GM18519 (cell line): ENCODE measurements around the gene ZFP69.
"Not testable (repeated sequence)": the region's sequence is repeated elsewhere in the genome, so short reads cannot be mapped to it uniquely, and the experiment has no call there.

Source experiments
- ATAC-seq: cut with Tn5 transposase; IDR thresholded peaks from one replicate; pipeline ENCODE4 v1.9.1; 2021; ENCODE audit warnings: mild to moderate bottlenecking, moderate library complexity; ENCODE audit not compliant: unreplicated experiment, low FRiP score

ZFP69 gene

DNA sequence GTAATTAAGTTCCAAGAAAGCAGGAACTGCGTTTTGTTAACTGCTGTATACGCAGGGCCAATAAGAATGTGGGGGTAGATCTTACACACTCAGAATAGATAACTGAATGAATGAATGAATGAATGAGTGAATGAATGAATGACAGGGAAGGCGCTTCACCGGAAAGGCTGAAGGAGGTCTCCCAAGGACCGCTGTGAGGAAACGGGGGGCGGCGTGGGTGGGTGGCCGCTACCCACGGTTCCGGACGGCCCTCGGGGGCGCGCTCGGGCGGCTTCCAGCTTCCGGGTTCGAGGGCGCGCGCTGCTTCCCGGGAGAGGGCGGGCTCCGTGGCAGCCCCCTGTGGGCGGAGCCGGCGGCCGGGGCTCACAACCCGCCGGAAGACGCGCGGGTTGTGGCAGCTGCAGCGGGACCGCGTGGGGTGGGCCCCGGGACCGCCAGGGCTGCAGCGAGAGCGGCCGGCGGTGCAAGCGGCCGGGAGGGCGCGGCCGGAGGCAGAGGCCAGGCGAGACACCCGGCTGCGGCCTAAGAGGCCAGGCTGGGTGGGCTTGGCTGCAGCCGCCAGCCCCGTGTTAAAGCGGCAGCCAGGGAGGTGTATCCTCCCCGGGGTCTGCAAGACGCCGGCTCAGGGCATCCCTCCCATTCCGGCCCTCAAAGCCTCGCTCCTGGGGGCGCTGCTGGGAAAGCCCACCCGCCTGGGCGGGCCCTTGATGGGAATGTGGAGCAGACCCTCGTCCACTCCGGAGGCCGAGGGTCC is at the start of gene ZFP69:
TSS of gene ZFP69 (plus strand) at position 367 of the 754 bp plus-strand sequence. CDS start 2,072 bp downstream, outside the sequence.
- ATAC-seq: peak; percentile 53

DNA sequence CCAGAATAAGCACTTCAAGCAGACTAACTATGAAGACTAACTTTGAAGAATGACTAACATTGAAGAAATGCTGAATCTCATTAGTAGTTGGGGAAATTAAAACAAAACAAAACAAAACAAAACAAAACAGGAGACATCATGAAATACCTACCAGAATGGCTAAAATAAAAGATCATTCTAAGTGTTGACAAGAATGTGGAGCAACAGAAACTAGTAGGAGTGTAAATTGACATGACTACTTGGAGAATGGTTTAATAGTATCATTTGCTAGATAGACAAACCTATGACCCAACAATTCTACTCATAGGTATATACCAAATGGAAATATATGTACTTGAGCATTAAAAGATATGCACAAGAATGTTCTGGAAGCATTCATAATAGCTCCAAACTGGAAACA is 45.7 kb upstream of the ZFP69 start:
- ATAC-seq: no peak

DNA sequence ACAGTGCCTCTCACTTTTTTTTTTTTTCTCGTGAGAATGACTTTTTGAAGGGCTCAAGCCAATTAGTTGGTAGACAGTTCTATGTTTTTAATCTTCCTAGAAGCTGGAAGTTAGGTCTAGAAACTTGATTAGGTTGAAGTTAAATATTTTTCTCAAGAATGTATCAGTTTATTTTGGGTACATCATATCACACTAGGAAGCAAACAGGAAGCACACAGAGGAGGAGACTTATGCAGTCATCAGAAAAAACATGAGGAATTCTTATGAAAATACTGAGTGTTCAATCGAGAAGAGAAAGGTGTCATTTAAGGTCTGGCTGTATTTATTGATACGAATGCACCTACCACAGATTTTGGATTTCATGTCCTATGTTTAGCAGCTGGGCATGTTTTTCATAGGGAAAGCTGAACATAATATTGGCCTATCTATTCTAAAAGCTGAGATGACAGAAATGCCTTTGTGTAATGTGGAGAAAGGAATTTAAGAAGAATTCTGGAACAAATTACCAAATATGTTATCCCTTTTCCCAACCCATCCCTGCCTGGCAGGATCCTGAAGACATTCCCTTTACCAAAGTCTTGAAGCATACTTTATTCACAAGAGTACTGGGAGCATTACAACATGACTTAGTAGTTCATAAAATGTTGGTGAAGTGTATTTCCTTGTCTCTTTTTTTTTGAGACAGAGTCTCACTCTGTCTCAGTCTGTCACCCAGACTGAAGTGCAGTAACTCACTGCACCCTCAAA is 44.3 kb upstream of the ZFP69 start:
- ATAC-seq: no peak

DNA sequence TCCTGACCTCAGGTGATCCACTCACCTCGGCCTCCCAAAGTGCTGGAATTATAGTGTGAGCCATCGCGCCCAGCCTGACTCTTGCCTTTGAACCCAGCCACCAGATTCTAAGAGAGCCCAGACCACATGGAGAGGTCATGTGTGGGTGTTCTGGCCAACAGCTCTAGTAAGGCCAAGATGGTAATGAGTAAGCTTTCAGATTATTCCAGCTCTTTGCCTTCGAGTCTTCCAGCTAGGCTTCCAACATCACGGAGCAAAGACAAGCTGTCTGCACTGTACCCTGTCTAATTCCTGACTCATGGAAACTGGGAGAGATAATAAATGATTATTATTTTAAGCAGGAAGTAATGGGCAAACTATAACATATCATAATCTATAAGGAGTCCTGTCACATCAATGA is 41.6 kb upstream of the ZFP69 start:
- no peak for ATAC-seq

DNA sequence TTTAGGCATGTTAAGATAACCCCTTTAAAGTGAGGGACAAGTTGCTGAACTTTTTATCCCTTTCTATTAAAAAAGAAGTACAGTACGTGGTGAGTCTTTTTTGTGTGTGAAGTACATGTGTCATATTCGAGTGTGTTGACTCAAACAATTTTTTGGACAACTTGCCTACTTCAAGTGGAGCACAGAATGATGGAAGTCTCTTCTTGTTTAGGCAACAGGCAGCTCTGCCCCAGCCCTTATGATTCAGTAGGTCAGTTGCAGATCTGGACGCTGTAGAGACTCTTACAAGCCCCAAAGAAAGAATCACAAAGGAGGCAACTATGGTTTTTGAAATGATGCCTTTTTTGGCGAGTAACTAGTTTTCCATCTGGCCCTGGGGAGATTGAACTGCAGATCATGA is 41.2 kb upstream of the ZFP69 start:
- ATAC-seq: no peak

DNA sequence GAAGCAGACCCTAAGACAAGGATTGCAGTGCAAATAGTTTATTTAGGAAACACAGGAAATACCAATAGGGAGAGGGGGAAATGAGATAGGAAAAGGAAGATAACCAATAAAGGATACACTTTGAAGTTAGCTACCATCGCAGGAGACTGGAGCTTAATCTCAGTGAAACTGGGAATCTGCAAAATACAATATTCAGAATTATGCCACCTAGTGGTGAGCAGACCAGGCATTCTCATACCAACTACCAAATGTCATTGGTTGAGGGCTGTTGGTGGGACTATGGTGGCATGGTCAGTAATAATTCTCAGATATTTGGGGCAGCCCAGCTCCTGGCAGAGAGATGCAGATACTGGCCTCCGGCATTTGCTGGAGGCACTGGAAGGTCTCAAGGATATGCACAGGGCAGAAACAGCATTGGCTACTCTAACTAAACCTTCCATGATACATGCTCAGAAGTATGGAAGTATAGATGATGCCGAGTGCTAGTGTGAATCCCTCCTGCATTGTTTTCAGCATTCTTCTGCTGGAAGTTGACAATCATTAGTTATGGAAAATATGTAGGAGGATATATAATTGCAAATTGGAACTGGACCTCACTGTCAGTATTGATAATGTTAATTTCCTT is 38.6 kb upstream of the ZFP69 start:
- ATAC-seq: no peak

DNA sequence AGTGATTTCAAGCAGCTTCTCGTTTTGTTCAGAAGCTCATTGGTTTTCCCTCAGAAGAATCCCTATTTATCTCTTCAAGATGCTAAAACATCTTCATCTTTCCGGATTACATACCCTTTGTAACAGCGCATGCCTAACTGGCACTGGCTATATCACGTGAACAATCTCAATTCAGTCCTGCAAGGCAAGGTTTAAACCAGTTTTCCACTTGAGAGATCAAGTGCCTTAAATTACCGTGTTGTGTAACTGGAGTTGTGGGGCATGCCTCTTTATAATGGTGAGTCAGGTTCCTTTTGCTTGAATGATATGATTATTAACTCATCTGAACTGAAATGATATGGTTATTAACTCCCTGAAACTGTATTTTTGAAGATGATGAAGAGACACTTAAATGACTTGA is 37.8 kb upstream of the ZFP69 start:
- ATAC-seq: no peak

DNA sequence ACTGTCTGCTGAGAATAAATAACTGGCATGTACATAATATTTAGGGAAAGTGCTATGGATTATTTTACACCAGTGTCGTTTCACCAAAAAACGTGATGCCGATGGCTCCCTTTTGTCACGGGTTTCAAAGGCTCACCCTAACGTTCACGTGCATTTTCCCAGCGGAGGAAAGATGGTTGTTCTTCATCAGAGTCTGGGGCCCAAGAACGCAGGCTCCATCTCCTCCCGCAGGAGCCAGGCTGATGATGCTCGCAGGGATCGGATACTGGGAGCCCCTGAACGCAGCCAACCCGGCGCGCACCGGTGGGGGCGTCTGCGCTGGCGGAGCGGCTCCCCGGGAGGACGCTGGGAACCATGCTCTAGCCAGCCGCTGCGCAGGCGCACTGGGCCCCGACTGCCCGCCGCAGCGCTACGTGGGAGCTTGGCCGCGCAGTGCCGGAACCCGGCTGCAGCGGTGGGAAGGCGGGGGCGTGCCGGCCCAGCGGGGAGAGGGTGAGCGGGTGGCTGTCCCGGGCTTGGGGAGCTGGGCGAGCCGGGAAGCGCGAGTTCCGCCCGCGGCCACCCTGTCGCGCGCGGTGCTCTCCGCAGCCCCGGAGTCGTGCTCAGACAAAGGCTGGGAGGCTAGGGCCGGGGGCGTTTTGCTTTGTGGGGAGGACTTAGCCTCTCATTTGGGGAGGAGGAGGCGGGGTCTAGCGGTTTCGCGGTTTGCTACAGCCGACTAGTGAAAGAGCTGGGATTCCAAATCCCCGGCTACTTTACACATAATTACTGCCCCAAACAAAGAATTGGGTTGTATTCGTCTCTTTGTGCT is 27.2 kb upstream of the ZFP69 start, which contains the start of gene ZFP69B:
TSS of gene ZFP69B (plus strand) at position 793 of the 811 bp plus-strand sequence. CDS start 486 bp downstream, outside the sequence.
- ATAC-seq: peak; percentile 76

DNA sequence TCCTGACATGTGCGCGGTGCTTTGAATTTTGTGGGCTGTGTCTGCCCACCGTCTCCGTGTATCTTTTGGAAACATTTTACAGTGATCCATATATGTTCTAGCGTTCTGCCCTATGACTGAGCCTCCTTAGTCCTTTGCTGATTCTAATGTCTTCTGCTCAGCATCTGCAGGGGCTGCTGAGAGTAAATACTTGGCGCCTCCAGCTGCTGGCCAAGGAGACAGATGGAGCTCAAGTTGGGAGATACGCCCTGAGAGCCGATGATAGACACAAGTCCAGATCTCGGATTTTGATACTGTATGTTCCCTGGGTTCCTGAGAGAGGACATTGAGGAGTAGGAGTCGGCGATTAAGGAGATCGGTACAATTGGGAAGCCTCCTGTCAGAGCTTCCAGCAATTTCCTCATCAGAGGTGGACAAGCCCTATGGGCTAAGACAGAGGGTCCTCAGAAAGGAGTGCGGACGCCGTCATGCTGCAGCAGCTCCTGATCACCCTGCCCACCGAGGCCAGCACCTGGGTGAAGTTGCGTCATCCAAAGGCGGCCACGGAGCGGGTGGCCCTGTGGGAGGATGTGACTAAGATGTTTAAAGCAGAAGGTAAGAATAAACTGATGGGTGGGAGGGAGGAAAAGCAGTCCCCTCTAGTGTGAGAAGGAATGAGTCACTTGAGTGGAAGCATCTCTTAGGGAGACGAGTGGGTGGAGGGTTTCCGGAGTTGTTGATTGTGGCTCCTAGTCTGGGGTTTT is 26.4 kb upstream of the ZFP69 start:
- ATAC-seq: peak; percentile 21

DNA sequence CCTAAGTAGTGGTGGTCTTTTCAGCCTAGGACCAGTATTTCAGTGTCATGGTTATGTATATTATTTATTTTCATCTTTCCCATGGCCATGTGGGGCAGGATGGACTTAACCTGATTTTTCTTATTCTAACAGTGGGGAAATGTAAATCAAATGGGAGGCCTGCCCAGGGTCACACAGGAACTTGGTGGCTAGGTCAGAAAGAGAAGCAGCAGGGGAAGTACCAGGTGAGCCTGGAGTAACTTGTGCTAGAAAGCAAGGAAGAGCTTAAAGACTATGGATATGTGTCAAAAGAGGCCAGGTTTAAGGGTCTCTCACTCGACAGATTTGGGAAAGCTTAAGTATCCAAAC is 25.9 kb upstream of the ZFP69 start:
- no peak for ATAC-seq

DNA sequence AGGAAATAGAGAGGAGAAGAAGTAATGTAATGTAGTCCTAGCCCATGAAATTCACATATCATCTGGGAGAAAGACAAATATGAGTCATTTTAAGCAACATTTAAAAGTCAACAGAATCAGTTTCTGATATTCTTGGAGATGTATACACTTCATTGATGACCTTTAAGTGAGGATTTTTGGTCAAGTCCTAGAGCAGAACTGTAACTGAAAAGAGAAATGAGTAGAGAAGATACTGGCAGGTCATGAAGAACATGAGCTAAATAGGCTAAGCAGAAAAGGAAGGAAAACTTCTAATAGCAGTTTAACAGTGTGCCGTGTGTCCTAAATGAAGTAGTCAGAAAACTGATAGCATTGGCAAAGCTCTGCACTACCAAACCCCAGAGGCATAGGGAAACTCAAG is 22.2 kb upstream of the ZFP69 start:
- ATAC-seq: no peak

DNA sequence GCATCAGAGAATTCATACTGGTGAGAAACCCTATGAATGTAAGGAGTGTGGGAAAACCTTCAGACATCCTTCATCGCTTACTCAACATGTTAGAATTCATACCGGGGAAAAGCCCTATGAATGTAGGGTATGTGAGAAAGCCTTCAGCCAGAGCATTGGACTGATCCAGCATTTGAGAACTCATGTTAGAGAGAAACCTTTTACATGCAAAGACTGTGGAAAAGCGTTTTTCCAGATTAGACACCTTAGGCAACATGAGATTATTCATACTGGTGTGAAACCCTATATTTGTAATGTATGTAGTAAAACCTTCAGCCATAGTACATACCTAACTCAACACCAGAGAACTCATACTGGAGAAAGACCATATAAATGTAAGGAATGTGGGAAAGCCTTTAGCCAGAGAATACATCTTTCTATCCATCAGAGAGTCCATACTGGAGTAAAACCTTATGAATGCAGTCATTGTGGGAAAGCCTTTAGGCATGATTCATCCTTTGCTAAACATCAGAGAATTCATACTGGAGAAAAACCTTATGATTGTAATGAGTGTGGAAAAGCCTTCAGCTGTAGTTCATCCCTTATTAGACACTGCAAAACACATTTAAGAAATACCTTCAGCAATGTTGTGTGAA is 14.0 kb upstream of the ZFP69 start:
- no peak for ATAC-seq

DNA sequence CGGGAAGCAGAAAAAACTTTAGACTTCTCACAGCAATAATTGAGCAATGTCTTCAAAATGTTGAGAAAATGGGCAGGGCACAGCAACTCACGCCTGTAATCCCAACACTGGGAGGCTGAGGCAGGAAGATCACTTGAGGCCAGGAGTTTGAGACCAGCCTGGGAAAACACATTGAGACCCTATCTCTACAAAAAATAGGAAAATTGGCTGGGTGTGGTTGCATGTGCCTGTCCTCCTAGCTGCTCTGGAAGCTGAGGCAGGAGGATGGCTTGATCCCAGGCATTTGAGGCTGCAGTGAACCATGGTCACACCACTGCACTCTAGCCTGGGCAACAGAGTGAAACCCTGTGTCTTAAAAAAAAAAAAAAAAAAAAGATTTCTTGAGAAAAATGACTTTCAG is 7.8 kb upstream of the ZFP69 start:
- ATAC-seq: no peak

DNA sequence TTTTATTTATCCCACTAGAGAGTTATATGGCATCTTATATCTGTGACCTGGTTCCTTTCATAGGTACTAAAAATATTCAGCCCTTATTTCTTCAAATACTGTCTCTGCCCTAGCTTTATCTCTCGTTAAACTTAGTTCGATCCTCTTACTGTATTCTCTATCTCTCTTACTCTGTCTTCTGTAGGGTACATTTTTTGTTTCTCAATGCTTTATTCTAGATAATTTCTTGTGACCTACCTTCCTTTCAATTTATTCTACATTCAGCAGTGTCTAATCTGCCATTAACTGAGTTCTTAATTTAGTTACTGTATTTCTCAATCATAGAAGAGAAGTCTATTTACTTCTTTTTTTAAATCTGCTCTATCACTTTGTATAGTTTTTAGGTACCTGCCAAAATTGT is 1.8 kb upstream of the ZFP69 start:
- no peak for ATAC-seq

DNA sequence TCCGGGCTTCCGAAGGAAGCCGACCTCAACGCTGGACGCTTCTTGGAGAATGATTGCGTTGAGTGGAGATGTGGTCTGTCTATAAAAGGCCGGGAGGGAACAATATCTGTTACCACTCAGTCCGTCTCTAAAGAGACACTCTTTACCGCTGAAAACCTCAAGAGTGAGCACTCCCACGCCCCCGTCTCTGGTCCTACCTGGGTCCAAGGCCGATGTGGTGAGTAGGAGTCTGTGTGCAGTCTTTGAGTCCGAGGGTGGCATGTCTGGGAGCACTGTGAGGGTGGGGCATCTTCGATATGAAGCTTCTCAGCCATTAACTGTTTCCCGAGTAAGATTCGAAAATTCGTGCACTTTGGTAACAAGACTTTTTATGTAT is 576 bp downstream of the ZFP69 start:
- peak; percentile 30 for ATAC-seq

DNA sequence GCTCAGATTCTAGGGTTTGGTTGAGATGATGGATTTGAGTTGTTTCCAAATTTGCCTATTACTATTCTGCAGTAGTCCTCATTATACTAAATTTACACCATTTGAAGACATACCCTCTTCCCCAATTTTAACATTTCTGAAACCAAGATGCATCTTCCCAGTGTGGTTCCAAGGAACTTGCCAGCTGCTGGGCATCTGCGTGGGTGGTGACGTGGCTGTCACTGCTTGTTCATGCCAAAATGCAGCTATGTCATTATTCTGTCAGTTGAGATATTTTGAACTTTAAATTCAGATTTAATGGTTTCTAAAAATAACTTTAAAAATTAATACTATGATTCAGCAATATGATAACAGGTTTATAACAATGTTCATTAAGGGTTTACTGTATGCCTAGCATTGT is 1.2 kb downstream of the ZFP69 start:
- no peak for ATAC-seq

DNA sequence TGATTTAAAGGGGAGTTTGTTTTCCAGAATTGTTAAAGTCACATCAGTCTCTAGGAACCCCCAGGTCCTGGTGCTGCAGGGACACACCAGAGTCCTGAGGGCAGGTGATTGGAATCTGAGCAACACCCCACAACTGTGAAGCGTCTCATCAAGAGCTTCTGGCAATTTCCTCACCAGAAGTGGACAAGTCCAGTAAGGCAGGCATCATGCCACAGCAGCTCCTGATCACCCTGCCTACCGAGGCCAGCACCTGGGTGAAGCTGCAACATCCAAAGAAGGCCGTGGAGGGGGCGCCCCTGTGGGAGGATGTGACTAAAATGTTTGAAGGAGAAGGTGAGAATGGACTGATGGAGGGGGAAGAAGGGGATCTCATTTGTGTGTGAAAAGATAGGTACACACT is 2.1 kb downstream of the ZFP69 start:
- ATAC-seq: no peak

DNA sequence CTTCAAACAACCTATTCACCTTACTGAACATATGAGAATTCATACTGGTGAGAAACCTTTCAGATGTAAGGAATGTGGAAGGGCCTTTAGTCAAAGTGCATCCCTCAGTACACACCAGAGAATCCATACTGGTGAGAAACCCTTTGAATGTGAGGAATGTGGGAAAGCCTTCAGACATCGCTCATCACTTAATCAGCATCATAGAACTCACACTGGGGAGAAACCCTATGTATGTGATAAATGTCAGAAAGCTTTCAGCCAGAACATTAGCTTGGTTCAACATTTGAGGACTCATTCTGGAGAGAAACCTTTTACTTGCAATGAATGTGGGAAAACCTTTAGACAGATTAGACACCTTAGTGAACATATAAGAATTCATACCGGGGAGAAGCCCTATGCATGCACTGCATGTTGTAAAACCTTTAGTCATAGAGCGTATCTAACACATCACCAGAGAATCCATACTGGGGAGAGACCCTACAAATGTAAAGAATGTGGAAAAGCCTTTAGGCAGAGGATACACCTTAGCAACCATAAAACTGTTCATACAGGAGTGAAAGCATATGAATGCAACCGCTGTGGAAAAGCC is 18.3 kb downstream of the ZFP69 start:
- ATAC-seq: no peak

DNA sequence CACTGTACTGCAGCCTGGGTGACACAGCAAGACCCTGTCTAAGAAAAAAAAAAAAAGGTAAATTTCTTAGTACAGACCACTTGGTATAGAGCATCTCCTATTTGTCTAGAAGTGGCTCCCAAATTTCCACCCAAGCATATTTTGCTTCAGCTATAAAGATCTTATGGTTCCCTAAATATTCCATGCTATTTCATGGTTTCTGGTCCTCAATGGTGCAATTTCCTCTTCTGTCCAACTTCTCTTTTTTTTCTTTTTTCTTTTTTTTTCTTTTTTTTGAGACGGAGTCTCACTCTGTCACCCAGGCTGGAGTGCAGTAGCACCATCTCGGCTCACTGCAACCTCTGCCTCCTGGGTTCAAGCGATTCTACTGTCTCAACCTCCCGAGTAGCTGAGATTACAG is 25.6 kb downstream of the ZFP69 start:
- not testable (repeated sequence) for ATAC-seq
